ENCODE measurements around the gene USP13.

- TF ChIP-seq SP1 (IDR thresholded peaks at IDR 0.05; ENCODE audit: low read depth) (no peak), TCF7L2 (IDR thresholded peaks at IDR 0.05; ENCODE audit: borderline replicate concordance, extremely low read depth, insufficient read depth, insufficient read length) (no peak), ATF3 (IDR thresholded peaks at IDR 0.05) (no peak), CTCF (IDR thresholded peaks at IDR 0.05 in 2 of 3, conservative IDR thresholded peaks at IDR 0.05 in 1 of 3; ENCODE audit: borderline replicate concordance in 1 of 3, insufficient read depth in 1 of 3, low read depth in 2 of 3, low read length in 2 of 3) (no peak), POLR2A (IDR thresholded peaks at IDR 0.05; ENCODE audit: borderline replicate concordance, extremely low read depth, insufficient read depth, insufficient read length) (no peak)
These were observed 92.9 kb downstream of the USP13 start for GRCh38 chr3:179745716-179746115.

Data from HCT116 (cell line).